ENCODE results near the gene LRMDA. TPM values are rescaled to one million over a fixed set of nuclear protein-coding genes. Genes with fewer than 3 reads are reported as not detected.

Gene LRMDA
- total and polyA plus RNA-seq, 2 of the 13 experiments (the other 11 are each of a cell fraction or from before 2014, with no cell fraction given), result 13.4 to 22.0 TPM

- TF ChIP-seq KLF13 (CRISPR knock-in tag; IDR thresholded peaks at IDR 0.05) (no peak), SMARCC2 (IDR thresholded peaks at IDR 0.05) (no peak), NFIC (IDR thresholded peaks at IDR 0.05; ENCODE audit: low read length) (no peak), ZBTB3 (CRISPR knock-in tag; IDR thresholded peaks at IDR 0.05; ENCODE audit: borderline replicate concordance, low read depth) (no peak), ZNF501 (CRISPR knock-in tag; IDR thresholded peaks at IDR 0.05) (no peak), ZNF770 (CRISPR knock-in tag; IDR thresholded peaks at IDR 0.05) (no peak), HCFC1 (IDR thresholded peaks at IDR 0.05; ENCODE audit: low read depth, low read length) (no peak), SIX4 (CRISPR knock-in tag; IDR thresholded peaks at IDR 0.05) (no peak), YEATS2 (CRISPR knock-in tag; IDR thresholded peaks at IDR 0.05; ENCODE audit: borderline replicate concordance) (no peak), ZNF781 (CRISPR knock-in tag; IDR thresholded peaks at IDR 0.05; ENCODE audit: borderline replicate concordance, not compliant biosample characterization) (no peak), HNF4G (IDR thresholded peaks at IDR 0.05; ENCODE audit: borderline replicate concordance, low read depth, low read length) (no peak), HNF4G (CRISPR knock-in tag; IDR thresholded peaks at IDR 0.05; ENCODE audit: borderline replicate concordance, low read depth) (no peak)
Observed at GRCh38 chr10:75693489-75693888, 262.1 kb downstream of the LRMDA start (continued).

GRCh38 chr10:75694269-75694668 is 262.8 kb downstream of the LRMDA start:
- H3K9ac ChIP-seq (ENCODE audit: insufficient read depth, low read depth, low read length), result no peak overlapping the region
- 93% methylated on average over 3 of the region's 3 CpGs for WGBS (ENCODE audit: low lambda C conversion rate)
- H2AFZ ChIP-seq (ENCODE audit: low read length), result no peak overlapping the region
- CTCF ChIA-PET (ENCODE audit: low intra/inter-chr PET ratio, low total read pairs), result no interaction called here
- intact Hi-C loops (cut with micrococcal nuclease; ENCODE audit: unreplicated experiment) (no loop called here), in situ Hi-C loops (cut with HindIII; ENCODE audit: extremely low pct_ligation_motif_present, low pct_unique_long_range_greater_than_20kb) (no loop called here)
- no TSS peak for BruUV-seq (replicated peaks)
- no peaks in the 10 kb centered on the region for H4K20me1 ChIP-seq (ENCODE audit: insufficient read depth, low read length)
- no peak for DNase-seq (ENCODE audit: low spot score)
- H3K9me3 ChIP-seq (ENCODE audit: low read length), result no peaks in the 10 kb centered on the region
- H3K4me2 ChIP-seq (ENCODE audit: low read depth, low read length), result no peak overlapping the region
- H3K4me1 ChIP-seq (ENCODE audit: insufficient read depth, low read length), result peaks cover 3% of the 10 kb centered on the region; the same call in 1 of the 2 replicates
- POLR2A ChIA-PET, result no interaction called here
- ATAC-seq, result no peak
- no peaks in the 10 kb centered on the region for H3K36me3 ChIP-seq (replicated peaks in 1 of 2; ENCODE audit: control insufficient read depth in 1 of 2, insufficient read depth in 2 of 2, low read length in 2 of 2)
- H3K79me2 ChIP-seq (ENCODE audit: insufficient read depth, low read length), result no peaks in the 10 kb centered on the region
- H3K27me3 ChIP-seq (ENCODE audit: control insufficient read depth in 1 of 2, insufficient read depth in 2 of 2, low read length in 2 of 2), result no peaks in the 10 kb centered on the region
- no peak overlapping the region for H3K4me3 ChIP-seq (replicated peaks in 1 of 3; ENCODE audit: insufficient read depth in 1 of 3, low read depth in 2 of 3, low read length in 3 of 3)
- FAIRE-seq, result no peak
- no peak overlapping the region for H3K27ac ChIP-seq (ENCODE audit: extremely low read length, insufficient read depth, low read length)
- TF ChIP-seq SMYD3 (CRISPR knock-in tag; IDR thresholded peaks at IDR 0.05), result no peak
- no peak for TF ChIP-seq ZBTB38 (CRISPR knock-in tag; IDR thresholded peaks at IDR 0.05)
- no peak for TF ChIP-seq PHB2 (IDR thresholded peaks at IDR 0.05; ENCODE audit: partially characterized antibody)
- TF ChIP-seq RFXANK (CRISPR knock-in tag; IDR thresholded peaks at IDR 0.05), result no peak
- TF ChIP-seq HINFP (CRISPR knock-in tag; IDR thresholded peaks at IDR 0.05; ENCODE audit: low read depth), result no peak
- no peak for TF ChIP-seq ZBTB33 (CRISPR knock-in tag; IDR thresholded peaks at IDR 0.05)
- TF ChIP-seq HIVEP1 (CRISPR knock-in tag; IDR thresholded peaks at IDR 0.05), result no peak
- TF ChIP-seq TCF12 (IDR thresholded peaks at IDR 0.05), result no peak
- no peak for TF ChIP-seq TCF12 (CRISPR knock-in tag; IDR thresholded peaks at IDR 0.05)
- TF ChIP-seq SRF (IDR thresholded peaks at IDR 0.05; ENCODE audit: low read depth, low read length), result no peak
- TF ChIP-seq NCOA1 (CRISPR knock-in tag; IDR thresholded peaks at IDR 0.05), result no peak

All from HepG2 (cell line).